Measurements from ENCODE around the gene SAPCD2. TPM values are rescaled to one million over a fixed set of nuclear protein-coding genes. Genes with fewer than 3 reads are reported as not detected.

The SAPCD2 gene
- total RNA-seq, 1 experiment from 2014 or later, result 29.8 TPM

DNA sequence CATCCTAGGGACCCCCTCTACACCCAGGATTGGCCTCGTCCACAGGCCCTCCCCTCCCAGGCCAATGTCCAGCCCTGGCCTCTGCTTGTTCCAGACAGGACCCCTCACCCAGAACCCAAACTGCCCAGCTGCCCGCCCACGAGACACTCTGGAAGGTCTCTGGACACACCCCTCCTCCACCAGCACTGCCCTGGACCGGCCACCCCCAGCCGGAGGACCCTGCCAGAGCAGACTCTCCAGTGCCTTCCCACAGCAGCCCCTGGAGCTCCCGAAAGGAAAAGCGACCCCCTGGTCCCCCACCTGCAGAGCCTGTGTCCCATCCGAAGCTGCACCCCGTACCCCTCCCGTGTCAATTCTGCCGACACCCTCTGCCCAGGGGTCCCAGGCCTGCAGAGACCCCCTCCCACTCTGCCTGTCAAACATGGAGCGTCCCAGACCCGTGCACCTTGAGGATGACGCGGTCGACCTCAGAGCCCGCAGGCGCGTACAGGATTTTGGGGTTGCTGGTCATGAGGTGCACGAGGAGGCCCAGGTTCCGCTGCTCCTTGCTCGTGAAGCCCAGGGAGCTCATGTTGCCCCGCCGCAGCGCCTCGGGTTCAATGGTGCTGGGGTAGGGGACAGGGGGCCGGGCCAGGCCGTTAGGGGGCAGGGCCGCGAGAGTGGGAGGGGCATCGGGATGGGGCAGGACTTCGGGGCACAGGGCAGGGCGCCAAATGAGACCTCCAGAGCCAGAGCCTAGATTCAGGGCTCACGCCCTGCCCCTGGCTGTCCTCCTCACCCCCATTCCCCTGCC lies 50.3 kb downstream of the SAPCD2 start:
- H2BK20ac ChIP-seq (ENCODE audit: low read depth, low read length, poor library complexity, severe bottlenecking), result no peak overlapping the region
- H4K91ac ChIP-seq (ENCODE audit: insufficient read length, low read depth, low read length), result no peak overlapping the region
- H3K4me2 ChIP-seq (ENCODE audit: insufficient read depth, insufficient read length, low read length), result no peak overlapping the region
- no peak overlapping the region for H2AFZ ChIP-seq (ENCODE audit: low read length)
- H4K20me1 ChIP-seq (ENCODE audit: control insufficient read depth, insufficient read depth, insufficient read length), result no peaks in the 10 kb centered on the region
- peak; percentile 50 for DNase-seq
- H2BK15ac ChIP-seq (ENCODE audit: low read depth, low read length), result no peak overlapping the region
- H3K23me2 ChIP-seq (ENCODE audit: insufficient read length, low read depth, low read length, poor library complexity, severe bottlenecking), result no peaks in the 10 kb centered on the region
- no peaks in the 10 kb centered on the region for H3K9me3 Mint-ChIP-seq
- no peaks in the 10 kb centered on the region for H3K4me1 ChIP-seq (ENCODE audit: insufficient read depth, low read length)
- no peak overlapping the region for H3K18ac ChIP-seq (ENCODE audit: insufficient read length, low read depth, low read length)
- no peak overlapping the region for H4K8ac ChIP-seq (replicated peaks; ENCODE audit: insufficient read length, low read depth, low read length)
- H3K9me3 ChIP-seq (ENCODE audit: control insufficient read depth, low read depth, low read length), result no peaks in the 10 kb centered on the region
- no peaks in the 10 kb centered on the region for H3K79me2 ChIP-seq (ENCODE audit: insufficient read depth, low read length)
- H2BK12ac ChIP-seq (ENCODE audit: insufficient read length, low read depth, low read length), result no peak overlapping the region
- TF ChIP-seq, protein P1, sequence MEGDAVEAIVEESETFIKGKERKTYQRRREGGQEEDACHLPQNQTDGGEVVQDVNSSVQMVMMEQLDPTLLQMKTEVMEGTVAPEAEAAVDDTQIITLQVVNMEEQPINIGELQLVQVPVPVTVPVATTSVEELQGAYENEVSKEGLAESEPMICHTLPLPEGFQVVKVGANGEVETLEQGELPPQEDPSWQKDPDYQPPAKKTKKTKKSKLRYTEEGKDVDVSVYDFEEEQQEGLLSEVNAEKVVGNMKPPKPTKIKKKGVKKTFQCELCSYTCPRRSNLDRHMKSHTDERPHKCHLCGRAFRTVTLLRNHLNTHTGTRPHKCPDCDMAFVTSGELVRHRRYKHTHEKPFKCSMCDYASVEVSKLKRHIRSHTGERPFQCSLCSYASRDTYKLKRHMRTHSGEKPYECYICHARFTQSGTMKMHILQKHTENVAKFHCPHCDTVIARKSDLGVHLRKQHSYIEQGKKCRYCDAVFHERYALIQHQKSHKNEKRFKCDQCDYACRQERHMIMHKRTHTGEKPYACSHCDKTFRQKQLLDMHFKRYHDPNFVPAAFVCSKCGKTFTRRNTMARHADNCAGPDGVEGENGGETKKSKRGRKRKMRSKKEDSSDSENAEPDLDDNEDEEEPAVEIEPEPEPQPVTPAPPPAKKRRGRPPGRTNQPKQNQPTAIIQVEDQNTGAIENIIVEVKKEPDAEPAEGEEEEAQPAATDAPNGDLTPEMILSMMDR (conservative IDR thresholded peaks at IDR 0.05), result no peak
- H3K4me3 Mint-ChIP-seq, result no peak overlapping the region
- H3K36me3 Mint-ChIP-seq (ENCODE audit: insufficient read depth in 1 of 3, low read depth in 3 of 3), result peaks cover 4 to 13% (median 4%) of the 10 kb centered on the region in 3 experiments; a peak in 4 of 7 replicates
- no peaks in the 10 kb centered on the region for H3K27me3 ChIP-seq (ENCODE audit: insufficient read depth, low read length)
- WGBS (ENCODE audit: extremely low coverage, insufficient read length, low lambda C conversion rate), result no CpG with 5 or more reads among the region's 34 CpGs
- H2BK5ac ChIP-seq (ENCODE audit: insufficient read length, low read length), result no peak overlapping the region
- H3K79me1 ChIP-seq (ENCODE audit: insufficient read depth, low read depth, low read length, poor library complexity, severe bottlenecking), result no peaks in the 10 kb centered on the region
- no peak overlapping the region for H2BK120ac ChIP-seq (ENCODE audit: low read depth, low read length, poor library complexity, severe bottlenecking)
- H3K27me3 Mint-ChIP-seq (ENCODE audit: low read depth), result no peaks in the 10 kb centered on the region
- no peak overlapping the region for H3K27ac ChIP-seq (ENCODE audit: insufficient read length, low read depth, low read length)
- no peak overlapping the region for H3K14ac ChIP-seq (ENCODE audit: insufficient read depth, low read length)
- H4K5ac ChIP-seq (ENCODE audit: insufficient read length, low read depth, low read length), result no peak overlapping the region
- H3T11ph ChIP-seq (ENCODE audit: low read length), result no peak overlapping the region
- H2AK5ac ChIP-seq (ENCODE audit: insufficient read length, low read length), result no peak overlapping the region
- no peak overlapping the region for H3K56ac ChIP-seq (ENCODE audit: insufficient read length, low read depth, low read length)
- H3K4me1 Mint-ChIP-seq, result peaks cover 2 to 9% of the 10 kb centered on the region in 2 experiments; a peak in 3 of 4 replicates
- H3K23ac ChIP-seq (ENCODE audit: insufficient read length, low read depth, low read length), result no peak overlapping the region
- H3K27ac Mint-ChIP-seq, result no peak overlapping the region; a peak in 1 of 7 replicates
- H3K9ac ChIP-seq (ENCODE audit: extremely low read depth, insufficient read length, low read length), result no peak overlapping the region
- H3K4ac ChIP-seq (ENCODE audit: low read depth, low read length), result no peak overlapping the region

Data from H9 (cell line).